PC-9 (cell line): ENCODE data around the gene FCGBP. TPM values are rescaled to one million over a fixed set of nuclear protein-coding genes. Genes with fewer than 3 reads are reported as not detected.
"Not testable (repeated sequence)": the region's sequence is repeated elsewhere in the genome, so short reads cannot be mapped to it uniquely, and the experiment has no call there.

Experiments
- BruUV-seq: library from RNA; stranded (reverse); fragments of 400-500 nt; replicated peaks from 2 replicates; lab custom pipeline; 2021; lab: Mats Ljungman, UMichigan
- CTCF ChIA-PET: fragments of 300-600 bp; sonication (Branson Sonifier 250); formaldehyde crosslinking; loops from one replicate; lab custom pipeline; 2022; ENCODE audit warnings: antibody characterized with exemption; lab: Charles Lee
- POLR2A ChIA-PET: fragments of 300-600 bp; sonication (Branson Sonifier 250); formaldehyde crosslinking; loops from one replicate; lab custom pipeline; 2022; ENCODE audit warnings: antibody characterized with exemption; ENCODE audit not compliant: unreplicated experiment; lab: Charles Lee
- DNase-seq, 2 experiments: peaks; one replicate each; pipeline versions ENCODE4 v3.0.0 to v3.0.0-alpha.2; 2015 to 2022; ENCODE audit warnings: mixed read lengths in 1 of 2
- H2AFZ ChIP-seq: fragments of 200-600 bp; sonication (generic); 2 replicates; pipeline ENCODE4 v1.8.1; 2017; ENCODE audit warnings: antibody characterized with exemption
- H3F3A ChIP-seq: fragments of 200-600 bp; sonication (generic); 2 replicates; pipeline ENCODE4 v1.8.1; 2017; ENCODE audit warnings: antibody characterized with exemption, mild to moderate bottlenecking, low read depth; ENCODE audit not compliant: insufficient read depth
- H3K27ac ChIP-seq: fragments of 200-600 bp; sonication (generic); 2 replicates; pipeline ENCODE4 v1.6.1; 2016; ENCODE audit warnings: mixed run types
- H3K27me3 ChIP-seq: fragments of 200-600 bp; sonication (generic); 2 replicates; pipeline ENCODE4 v1.6.1; 2016; ENCODE audit warnings: low read depth, mixed run types; ENCODE audit not compliant: insufficient read depth
- H3K36me3 ChIP-seq: fragments of 200-600 bp; sonication (generic); 2 replicates; pipeline ENCODE4 v1.6.1; 2016; ENCODE audit warnings: low read depth, mixed run types
- H3K4me1 ChIP-seq: fragments of 200-600 bp; sonication (generic); replicated peaks from 2 replicates; pipeline ENCODE4 v1.6.1; 2016; ENCODE audit warnings: mixed run types; ENCODE audit not compliant: insufficient read depth
- H3K4me2 ChIP-seq: fragments of 200-600 bp; sonication (generic); 2 replicates; pipeline ENCODE4 v1.6.1; 2017; ENCODE audit warnings: mixed run types
- H3K4me3 ChIP-seq: fragments of 200-600 bp; sonication (generic); 2 replicates; pipeline ENCODE4 v1.6.1; 2016; ENCODE audit warnings: mixed run types
- H3K79me2 ChIP-seq: fragments of 200-600 bp; sonication (generic); 2 replicates; pipeline ENCODE4 v1.6.1; 2017; ENCODE audit warnings: low read depth, mixed run types
- H3K9me2 ChIP-seq: fragments of 200-600 bp; sonication (generic); 2 replicates; pipeline ENCODE4 v1.8.1; 2017; ENCODE audit warnings: mild to moderate bottlenecking; ENCODE audit not compliant: insufficient read depth
- H3K9me3 ChIP-seq: fragments of 200-600 bp; sonication (generic); 2 replicates; pipeline ENCODE4 v1.8.1; 2016; ENCODE audit warnings: low read depth; ENCODE audit not compliant: insufficient read depth
- H4K20me1 ChIP-seq: fragments of 200-600 bp; sonication (generic); 2 replicates; pipeline ENCODE4 v1.8.1; 2017; ENCODE audit not compliant: insufficient read depth
- intact Hi-C: fragments of 100-400 bp; cut with micrococcal nuclease; formaldehyde crosslinking; loops from one replicate; pipeline ENCODE4 v1.10.0; 2022; ENCODE audit not compliant: unreplicated experiment
- total RNA-seq: library from RNA; stranded (reverse); gene quantifications from 2 replicates; pipeline ENCODE4 v1.2.3, GENCODE V29; 2021
- TF ChIP-seq, protein P1 (sequence below): fragments of 200-600 bp; sonication (generic); conservative IDR thresholded peaks from 2 replicates; pipeline ENCODE4 v1.6.1; 2017; ENCODE audit warnings: mixed run types, antibody characterized with exemption, mild to moderate bottlenecking, moderate library complexity

FCGBP gene
- total RNA-seq, 1 experiment from 2014 or later, result 5.8 TPM

GRCh38 chr19:39897511-39898245 lies 36.8 kb downstream of the FCGBP start:
- H2AFZ ChIP-seq, H3K27me3 ChIP-seq, H3K27ac ChIP-seq, H3F3A ChIP-seq, H3K79me2 ChIP-seq, CTCF ChIA-PET, H3K4me3 ChIP-seq, H3K9me2 ChIP-seq, intact Hi-C loops, H3K4me1 ChIP-seq, DNase-seq, POLR2A ChIA-PET, BruUV-seq, H4K20me1 ChIP-seq, H3K4me2 ChIP-seq, H3K36me3 ChIP-seq, H3K9me3 ChIP-seq: not testable (repeated sequence)
- TF ChIP-seq, protein P1, sequence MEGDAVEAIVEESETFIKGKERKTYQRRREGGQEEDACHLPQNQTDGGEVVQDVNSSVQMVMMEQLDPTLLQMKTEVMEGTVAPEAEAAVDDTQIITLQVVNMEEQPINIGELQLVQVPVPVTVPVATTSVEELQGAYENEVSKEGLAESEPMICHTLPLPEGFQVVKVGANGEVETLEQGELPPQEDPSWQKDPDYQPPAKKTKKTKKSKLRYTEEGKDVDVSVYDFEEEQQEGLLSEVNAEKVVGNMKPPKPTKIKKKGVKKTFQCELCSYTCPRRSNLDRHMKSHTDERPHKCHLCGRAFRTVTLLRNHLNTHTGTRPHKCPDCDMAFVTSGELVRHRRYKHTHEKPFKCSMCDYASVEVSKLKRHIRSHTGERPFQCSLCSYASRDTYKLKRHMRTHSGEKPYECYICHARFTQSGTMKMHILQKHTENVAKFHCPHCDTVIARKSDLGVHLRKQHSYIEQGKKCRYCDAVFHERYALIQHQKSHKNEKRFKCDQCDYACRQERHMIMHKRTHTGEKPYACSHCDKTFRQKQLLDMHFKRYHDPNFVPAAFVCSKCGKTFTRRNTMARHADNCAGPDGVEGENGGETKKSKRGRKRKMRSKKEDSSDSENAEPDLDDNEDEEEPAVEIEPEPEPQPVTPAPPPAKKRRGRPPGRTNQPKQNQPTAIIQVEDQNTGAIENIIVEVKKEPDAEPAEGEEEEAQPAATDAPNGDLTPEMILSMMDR, result 0 out of 2 replicates have a peak, but pooled peaks have one; percentile 24

- H3K4me2 ChIP-seq, DNase-seq, H4K20me1 ChIP-seq, BruUV-seq, H3K27ac ChIP-seq, H3K36me3 ChIP-seq, POLR2A ChIA-PET, H3K4me1 ChIP-seq, H3F3A ChIP-seq, H3K79me2 ChIP-seq, intact Hi-C loops, H3K9me2 ChIP-seq, H2AFZ ChIP-seq, H3K9me3 ChIP-seq, CTCF ChIA-PET, H3K4me3 ChIP-seq, H3K27me3 ChIP-seq: not testable (repeated sequence)
These were observed 39.3 kb downstream of the FCGBP start for GRCh38 chr19:39895096-39895495.

DNA sequence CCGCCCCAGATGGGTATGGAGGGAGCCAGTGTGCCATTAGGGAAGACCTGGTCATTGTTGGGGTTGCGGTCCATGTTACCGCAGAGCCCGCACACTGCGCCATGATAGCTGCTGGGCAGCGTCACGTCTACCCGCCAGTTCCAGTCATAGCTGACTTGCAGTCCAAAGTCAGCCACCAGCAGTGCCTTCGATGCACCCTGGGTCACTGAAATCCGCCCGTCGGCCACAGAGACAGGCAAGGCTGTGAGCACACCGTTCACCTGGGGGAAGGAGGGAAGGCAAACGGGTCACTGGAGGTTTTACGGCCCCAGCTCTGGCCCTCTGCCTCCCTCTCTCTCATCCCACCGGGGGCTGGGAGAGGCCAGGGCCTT lies 40.2 kb downstream of the FCGBP start:
- POLR2A ChIA-PET, H3K4me2 ChIP-seq, DNase-seq, H3K4me3 ChIP-seq, H3F3A ChIP-seq, H3K9me2 ChIP-seq, H3K9me3 ChIP-seq, CTCF ChIA-PET, H4K20me1 ChIP-seq, intact Hi-C loops, H3K27ac ChIP-seq, H3K27me3 ChIP-seq, H3K79me2 ChIP-seq, H3K36me3 ChIP-seq, BruUV-seq, H2AFZ ChIP-seq, H3K4me1 ChIP-seq: not testable (repeated sequence)

DNA sequence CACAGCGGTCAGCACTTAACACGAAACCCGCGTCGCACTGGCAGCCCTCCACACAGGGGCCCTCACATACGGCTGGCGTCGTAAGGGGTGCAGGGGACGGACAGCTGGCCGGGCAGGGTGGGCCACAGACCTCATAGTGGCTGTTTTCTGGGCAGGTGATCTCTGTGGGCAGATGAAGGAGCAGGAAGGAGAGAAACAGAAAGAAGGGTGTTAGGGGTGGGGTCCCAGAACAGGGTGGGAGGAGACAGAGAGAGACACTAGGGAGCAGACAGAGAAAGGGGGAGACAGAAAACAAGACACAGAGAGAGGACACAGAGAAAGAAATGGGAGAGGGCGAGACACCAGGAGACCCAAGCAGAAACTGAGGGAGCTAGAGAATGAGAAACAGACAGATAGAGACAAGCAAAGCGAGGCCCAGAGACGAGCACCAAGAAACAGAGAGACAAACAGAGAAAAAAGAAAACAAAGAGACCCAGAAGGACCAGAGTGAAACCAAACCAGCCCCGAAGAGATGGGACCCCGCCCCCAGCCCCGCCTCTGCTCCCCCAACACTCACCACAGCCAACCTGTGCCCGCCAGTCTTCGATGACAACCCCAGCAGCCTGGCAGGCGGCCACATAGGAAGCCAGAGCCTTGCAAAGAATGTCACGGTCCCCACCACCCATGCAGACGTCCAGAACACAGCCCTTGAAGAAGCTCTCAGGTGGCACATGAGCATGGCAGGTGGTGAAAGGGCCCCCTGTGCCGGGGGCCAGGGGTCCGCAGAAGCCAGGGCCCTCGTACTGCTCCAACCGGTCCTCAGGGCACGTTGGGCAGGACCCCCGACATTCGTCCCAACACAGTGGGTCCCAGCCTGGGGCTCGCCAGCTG lies 40.8 kb downstream of the FCGBP start:
- intact Hi-C loops, H3K4me2 ChIP-seq, BruUV-seq, H3K9me2 ChIP-seq, H3K27ac ChIP-seq, POLR2A ChIA-PET, H3K36me3 ChIP-seq, H3K27me3 ChIP-seq, H3K9me3 ChIP-seq, H3F3A ChIP-seq, H3K79me2 ChIP-seq, CTCF ChIA-PET, H3K4me3 ChIP-seq, H4K20me1 ChIP-seq, H3K4me1 ChIP-seq, H2AFZ ChIP-seq: not testable (repeated sequence)
- peak; percentile 11 to 35 for DNase-seq

DNA sequence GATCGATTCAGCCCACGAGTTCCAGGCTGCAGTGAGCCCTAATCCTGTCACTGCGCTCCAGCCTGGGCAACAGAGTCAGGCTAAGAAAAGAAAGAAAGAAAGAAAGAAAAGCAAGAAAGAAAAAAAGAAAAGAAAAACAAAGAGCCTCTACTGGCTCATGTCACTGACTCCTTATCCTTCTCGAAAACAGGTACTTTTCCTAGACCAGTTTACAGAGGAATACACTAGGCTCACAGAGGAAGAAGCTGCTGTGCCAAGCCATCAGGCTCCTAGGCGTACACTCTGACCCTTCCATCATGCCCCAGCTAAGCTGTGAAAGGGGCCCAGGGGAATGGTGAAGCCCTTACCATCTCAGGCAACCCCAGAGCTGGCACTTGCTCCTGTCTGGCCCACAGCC lies 41.9 kb downstream of the FCGBP start:
- H3F3A ChIP-seq, BruUV-seq, POLR2A ChIA-PET, H3K79me2 ChIP-seq, H3K36me3 ChIP-seq, H3K9me3 ChIP-seq, H4K20me1 ChIP-seq, H2AFZ ChIP-seq, H3K27me3 ChIP-seq, H3K27ac ChIP-seq, DNase-seq, H3K4me1 ChIP-seq, CTCF ChIA-PET, intact Hi-C loops, H3K9me2 ChIP-seq, H3K4me2 ChIP-seq, H3K4me3 ChIP-seq: not testable (repeated sequence)

DNA sequence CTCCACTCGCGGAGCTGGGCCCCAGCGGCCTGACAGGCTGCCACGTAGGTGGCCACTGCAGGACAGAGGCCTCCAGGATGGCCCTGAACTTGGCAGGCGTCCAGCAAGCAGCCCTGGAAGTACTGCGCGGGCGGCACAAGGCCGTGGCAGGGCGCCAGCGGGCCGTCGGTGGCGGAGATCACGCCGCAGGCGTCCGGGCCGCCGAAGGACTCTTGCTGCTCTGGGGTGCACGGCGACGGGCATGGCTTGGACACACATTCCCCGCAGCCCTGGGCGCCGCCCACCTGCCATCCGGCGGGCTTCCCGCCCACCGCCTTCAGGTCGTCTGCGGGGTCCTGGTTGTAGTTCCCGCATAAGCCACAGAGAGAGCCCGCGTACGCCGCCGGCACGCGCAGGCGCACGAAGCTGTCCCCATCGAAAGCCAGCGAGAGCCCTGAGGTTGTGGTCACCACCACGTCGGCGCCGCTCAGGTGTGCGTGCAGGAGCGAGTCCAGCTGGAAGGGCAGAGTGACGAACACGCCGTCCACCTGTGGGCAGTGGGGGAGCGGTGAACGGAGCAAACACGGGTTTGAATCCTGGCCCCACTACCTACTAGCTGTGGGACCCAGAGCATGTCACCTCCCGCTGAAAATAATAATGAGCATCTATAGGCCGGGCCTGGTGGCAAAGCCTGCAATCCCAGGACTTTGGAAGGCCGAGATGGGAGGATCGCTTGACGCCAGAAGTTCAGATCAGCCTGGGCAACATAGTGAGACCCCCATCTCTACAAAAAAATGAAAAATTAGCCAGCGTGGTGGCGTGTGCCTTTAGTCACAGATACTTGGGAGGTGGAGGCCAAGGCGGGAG lies 42.6 kb downstream of the FCGBP start:
- H3F3A ChIP-seq, H3K27ac ChIP-seq, DNase-seq, H3K4me1 ChIP-seq, H4K20me1 ChIP-seq, BruUV-seq, H3K79me2 ChIP-seq, H3K36me3 ChIP-seq, H3K9me3 ChIP-seq, H3K4me2 ChIP-seq, H2AFZ ChIP-seq, H3K9me2 ChIP-seq, H3K27me3 ChIP-seq, CTCF ChIA-PET, H3K4me3 ChIP-seq, intact Hi-C loops, POLR2A ChIA-PET: not testable (repeated sequence)
